Measurements from ENCODE around the gene SNAI3. TPM values are rescaled to one million over a fixed set of nuclear protein-coding genes. Genes with fewer than 3 reads are reported as not detected.
A peak's percentile ranks its signal among the peaks of the same experiment; 100 is the strongest.

The SNAI3 gene
- total and polyA plus RNA-seq, 11 donors: 0.76 to 9.5 (median 1.7) TPM

GRCh38 chr16:88693420-88694177, 7.3 kb upstream of the SNAI3 start:
- H3K27me3 ChIP-seq: peaks cover 0 to 30% (median 5%) of the 10 kb centered on the region in 9 donors
- intact Hi-C loops (cut with DNase I): no loop called here
- WGBS, 4 donors: 91 to 97% (median 92%) methylated on average over 13 to 39 of the region's 39 CpGs
- H3K36me3 ChIP-seq: peaks cover 0 to 29% (median 23%) of the 10 kb centered on the region in 9 donors
- TF ChIP-seq POLR2A (IDR thresholded peaks at IDR 0.05) (no peak), CTCF (IDR thresholded peaks at IDR 0.05) (no peak)
- DNase-seq (no peak), ATAC-seq (no peak)
- peaks cover 0 to 19% (median 0%) of the 10 kb centered on the region in 12 donors for H3K4me1 ChIP-seq
- no peak overlapping the region for H3K27ac ChIP-seq
- H3K9me3 ChIP-seq: no peaks in the 10 kb centered on the region
- no peak overlapping the region for H3K4me3 ChIP-seq

DNA sequence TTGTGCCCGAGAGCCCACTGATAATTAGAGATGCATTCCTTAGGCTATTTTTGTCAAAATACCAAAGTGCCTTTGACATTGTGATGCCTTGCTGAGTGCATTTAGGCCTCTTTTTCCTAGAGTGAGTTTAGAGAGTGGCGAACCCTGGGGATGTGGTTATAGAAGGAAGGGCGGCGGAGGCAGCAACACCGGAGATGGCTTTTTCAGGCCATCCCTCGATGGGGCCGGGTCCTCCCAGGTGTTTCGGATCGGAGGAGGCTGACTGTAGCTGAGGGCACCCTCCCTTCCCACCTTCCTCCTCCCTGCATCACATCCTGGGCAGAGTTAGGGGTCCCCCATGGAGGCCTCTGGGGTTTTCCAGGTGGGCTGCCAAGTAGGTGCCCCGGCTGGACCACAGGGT, 6.6 kb upstream of the SNAI3 start:
- no peak for DNase-seq
- H3K27ac ChIP-seq: peak overlapping the region in 1 of 12 donors; percentile 9
- H3K9me3 ChIP-seq: no peaks in the 10 kb centered on the region
- H3K27me3 ChIP-seq: peaks cover 0 to 38% (median 9%) of the 10 kb centered on the region in 9 donors
- H3K4me3 ChIP-seq: no peak overlapping the region
- no peak for TF ChIP-seq POLR2A (IDR thresholded peaks at IDR 0.05)
- no peak for TF ChIP-seq CTCF (IDR thresholded peaks at IDR 0.05)
- no peak for ATAC-seq
- peaks cover 0 to 19% (median 0%) of the 10 kb centered on the region in 12 donors for H3K4me1 ChIP-seq
- intact Hi-C loops (cut with DNase I): no loop called here
- WGBS, 4 donors: 62 to 90% (median 81%) methylated on average over 10 of the region's 10 CpGs
- peaks cover 0 to 22% (median 15%) of the 10 kb centered on the region in 9 donors for H3K36me3 ChIP-seq

GRCh38 chr16:88691924-88692560, 5.7 kb upstream of the SNAI3 start:
- no peak overlapping the region for H3K4me3 ChIP-seq
- TF ChIP-seq POLR2A (IDR thresholded peaks at IDR 0.05): no peak
- TF ChIP-seq CTCF (IDR thresholded peaks at IDR 0.05): no peak
- ATAC-seq (peak in 2 of 4 donors; percentile 19 to 44), DNase-seq (peak in 1 of 5 donors; percentile 73)
- peak overlapping the region in 1 of 12 donors; percentile 9 for H3K27ac ChIP-seq
- intact Hi-C loops (cut with DNase I): no loop called here
- 79 to 90% (median 82%) methylated on average over 19 to 26 of the region's 26 CpGs for WGBS, 4 donors
- H3K27me3 ChIP-seq: peaks cover 0 to 45% (median 9%) of the 10 kb centered on the region in 9 donors
- H3K4me1 ChIP-seq: peaks cover 0 to 22% (median 4%) of the 10 kb centered on the region in 12 donors
- H3K36me3 ChIP-seq: peaks cover 0 to 13% (median 7%) of the 10 kb centered on the region in 9 donors
- no peaks in the 10 kb centered on the region for H3K9me3 ChIP-seq

Measured in heart left ventricle (tissue), 16 donors.